Fibroblast of lung (primary cell): ENCODE results near the gene WBP1L.

ENCODE experiments used
- EZH2 ChIP-seq: IDR thresholded peaks from 2 replicates; pipeline ENCODE4 v1.5.1; 2012; ENCODE audit warnings: low read length, control low read depth, mild to moderate bottlenecking; ENCODE audit errors: missing control alignments
- TF ChIP-seq, protein P1 (sequence below), 2 donors: IDR thresholded peaks in 1 of 2; conservative IDR thresholded peaks in 1 of 2; 1 replicate in 1 of 2; 2 replicates in 1 of 2; pipeline ENCODE4 v1.5.1; 2011 to 2012; ENCODE audit warnings: low read length in 2 of 2, control low read depth in 1 of 2, inconsistent platforms in 1 of 2, low read depth in 1 of 2, mild to moderate bottlenecking in 1 of 2

DNA sequence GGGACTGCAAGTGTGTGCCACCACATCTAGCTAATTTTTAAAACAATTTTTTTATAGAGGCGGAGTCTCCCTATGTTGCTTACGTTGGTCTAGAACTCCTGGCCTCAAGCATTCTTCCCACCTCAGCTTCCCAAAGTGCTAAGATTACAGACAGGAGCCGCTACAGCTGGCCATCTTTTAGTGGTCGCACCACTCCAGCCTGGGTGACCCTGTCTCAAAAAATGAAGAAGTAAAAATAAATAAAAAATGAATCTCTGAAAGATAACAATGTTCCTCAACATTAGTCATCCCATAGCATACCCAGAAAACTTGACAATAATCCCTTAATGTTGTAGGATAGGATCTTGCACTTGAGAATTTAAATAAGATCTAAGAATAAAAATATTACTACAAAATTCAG is 18.2 kb downstream of the WBP1L start:
- TF ChIP-seq, protein P1, sequence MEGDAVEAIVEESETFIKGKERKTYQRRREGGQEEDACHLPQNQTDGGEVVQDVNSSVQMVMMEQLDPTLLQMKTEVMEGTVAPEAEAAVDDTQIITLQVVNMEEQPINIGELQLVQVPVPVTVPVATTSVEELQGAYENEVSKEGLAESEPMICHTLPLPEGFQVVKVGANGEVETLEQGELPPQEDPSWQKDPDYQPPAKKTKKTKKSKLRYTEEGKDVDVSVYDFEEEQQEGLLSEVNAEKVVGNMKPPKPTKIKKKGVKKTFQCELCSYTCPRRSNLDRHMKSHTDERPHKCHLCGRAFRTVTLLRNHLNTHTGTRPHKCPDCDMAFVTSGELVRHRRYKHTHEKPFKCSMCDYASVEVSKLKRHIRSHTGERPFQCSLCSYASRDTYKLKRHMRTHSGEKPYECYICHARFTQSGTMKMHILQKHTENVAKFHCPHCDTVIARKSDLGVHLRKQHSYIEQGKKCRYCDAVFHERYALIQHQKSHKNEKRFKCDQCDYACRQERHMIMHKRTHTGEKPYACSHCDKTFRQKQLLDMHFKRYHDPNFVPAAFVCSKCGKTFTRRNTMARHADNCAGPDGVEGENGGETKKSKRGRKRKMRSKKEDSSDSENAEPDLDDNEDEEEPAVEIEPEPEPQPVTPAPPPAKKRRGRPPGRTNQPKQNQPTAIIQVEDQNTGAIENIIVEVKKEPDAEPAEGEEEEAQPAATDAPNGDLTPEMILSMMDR (conservative IDR thresholded peaks at IDR 0.05 in 1 of 2, IDR thresholded peaks at IDR 0.05 in 1 of 2; ENCODE audit: low read depth in 1 of 2, low read length in 2 of 2) = no peak
- TF ChIP-seq EZH2 = no peak
